GM12878 (cell line): ENCODE measurements around the gene IKZF1. TPM values are rescaled to one million over a fixed set of nuclear protein-coding genes. Genes with fewer than 3 reads are reported as not detected.

Experiments
- ATF7 ChIP-seq: fragments of 450-650 bp; IDR thresholded peaks from 2 replicates; pipeline ENCODE4 v1.6.1; 2016; ENCODE audit warnings: low read depth, mild to moderate bottlenecking
- BCL11A ChIP-seq: IDR thresholded peaks from 2 replicates; pipeline ENCODE4 v1.6.1; 2011; ENCODE audit warnings: low read depth, low read length
- BRCA1 ChIP-seq: IDR thresholded peaks from 2 replicates; pipeline ENCODE4 v1.6.1; 2011; ENCODE audit warnings: low read depth, low read length, improper control_type of control experiment
- CEBPB ChIP-seq, 2 experiments: fragments of 150-350 bp in 1 of 2; IDR thresholded peaks; 2 replicates each; pipeline ENCODE4 v1.6.1; 2012 to 2014; ENCODE audit warnings: low read depth in 2 of 2, low read length in 2 of 2, borderline replicate concordance in 1 of 2, inconsistent platforms in 1 of 2
- EGR1 ChIP-seq, 2 experiments: IDR thresholded peaks; 1 replicate in 1 of 2; 2 replicates in 1 of 2; pipeline ENCODE4 v1.6.1; 2011 to 2012; ENCODE audit warnings: low read depth in 2 of 2, low read length in 2 of 2, borderline replicate concordance in 1 of 2, mild to moderate bottlenecking in 1 of 2, moderate library complexity in 1 of 2
- EP300 ChIP-seq, 2 experiments: fragments of 150-350 bp in 1 of 2; IDR thresholded peaks; 2 replicates each; pipeline ENCODE4 v1.6.1; 2011 to 2012; ENCODE audit warnings: low read depth in 2 of 2, low read length in 2 of 2, borderline replicate concordance in 1 of 2, improper control_type of control experiment in 1 of 2, inconsistent platforms in 1 of 2; ENCODE audit not compliant: control insufficient read depth in 1 of 2
- IRF5 ChIP-seq: fragments of 450-650 bp; IDR thresholded peaks from 2 replicates; pipeline ENCODE4 v1.6.1; 2017; ENCODE audit warnings: borderline replicate concordance
- KAT2A ChIP-seq: conservative IDR thresholded peaks from 2 replicates; pipeline ENCODE4 v1.6.1; 2011; ENCODE audit warnings: low read depth, low read length; ENCODE audit not compliant: control insufficient read depth
- LARP7 ChIP-seq: fragments of 450-650 bp; IDR thresholded peaks from 2 replicates; pipeline ENCODE4 v1.6.1; 2017; ENCODE audit warnings: mild to moderate bottlenecking
- MTA2 ChIP-seq: fragments of 450-650 bp; IDR thresholded peaks from 2 replicates; pipeline ENCODE4 v1.6.1; 2016; ENCODE audit warnings: low read depth, mild to moderate bottlenecking, moderate library complexity
- MYC ChIP-seq: IDR thresholded peaks from 2 replicates; pipeline ENCODE4 v1.6.1; 2011; ENCODE audit warnings: mild to moderate bottlenecking, low read length, moderate library complexity, inconsistent platforms; ENCODE audit not compliant: insufficient read depth, insufficient replicate concordance, insufficient read length, severe bottlenecking
- NFXL1 ChIP-seq: fragments of 450-650 bp; IDR thresholded peaks from 2 replicates; pipeline ENCODE4 v1.6.1; 2017; ENCODE audit warnings: antibody characterized with exemption, mild to moderate bottlenecking, borderline replicate concordance
- NFYA ChIP-seq: IDR thresholded peaks from 2 replicates; pipeline ENCODE4 v1.6.1; 2011; ENCODE audit warnings: low read depth, mild to moderate bottlenecking, low read length, improper control_type of control experiment, borderline replicate concordance
- NKRF ChIP-seq: fragments of 450-650 bp; conservative IDR thresholded peaks from 2 replicates; pipeline ENCODE4 v1.6.1; 2017; ENCODE audit warnings: mild to moderate bottlenecking, moderate library complexity
- POLR2A ChIP-seq: IDR thresholded peaks from 2 replicates; pipeline ENCODE4 v1.6.1; 2011; ENCODE audit warnings: low read depth, mild to moderate bottlenecking, low read length
- RAD21 ChIP-seq: IDR thresholded peaks from 2 replicates; pipeline ENCODE4 v1.6.1; 2011; ENCODE audit warnings: mild to moderate bottlenecking, low read depth, low read length, moderate library complexity; ENCODE audit not compliant: insufficient read depth
- RBBP5 ChIP-seq: fragments of 200-600 bp; sonication (generic); conservative IDR thresholded peaks from 2 replicates; pipeline ENCODE4 v1.6.1; 2016
- SMAD5 ChIP-seq: IDR thresholded peaks from 2 replicates; pipeline ENCODE4 v1.6.1; 2016; ENCODE audit warnings: antibody characterized with exemption, low read depth
- SP1 ChIP-seq: IDR thresholded peaks from one replicate; pipeline ENCODE4 v1.6.1; 2011; ENCODE audit warnings: low read depth, low read length
- TARDBP ChIP-seq: IDR thresholded peaks from 2 replicates; pipeline ENCODE4 v1.6.1; 2016; ENCODE audit warnings: borderline replicate concordance
- TCF12 ChIP-seq: IDR thresholded peaks from 2 replicates; pipeline ENCODE4 v1.6.1; 2011; ENCODE audit warnings: low read depth, mild to moderate bottlenecking, low read length
- YBX1 ChIP-seq: fragments of 450-650 bp; IDR thresholded peaks from 2 replicates; pipeline ENCODE4 v1.6.1; 2016; ENCODE audit warnings: antibody characterized with exemption
- polyA plus RNA-seq, 11 experiments: library from polyadenylated mRNA; depleted of rRNA in 4 of 11; unstranded in 6 of 11; stranded (reverse) in 5 of 11; fragments of >200 nt; fragmentation: Nextera tagmentation in 4 of 11; fragmentation: Illumina TruSeq in 1 of 11; extraction: Ambion mirVana in 4 of 11; extraction: Trizol in 1 of 11; gene quantifications; 1 replicate in 1 of 11; 2 replicates in 10 of 11; pipeline versions ENCODE4 v1.2.1 to v1.2.3, GENCODE V29; 2011 to 2016; ENCODE audit warnings: inconsistent platforms in 2 of 11, missing spikeins in 2 of 11, low read depth in 1 of 11
- total RNA-seq, 4 experiments: library from RNA; depleted of rRNA in 3 of 4; stranded (reverse); fragments of >200 nt in 3 of 4; fragmentation: Illumina TruSeq in 1 of 4; extraction: Trizol in 1 of 4; gene quantifications; 2 replicates each; pipeline versions ENCODE4 v1.2.1 to v1.2.3, GENCODE V29; 2013 to 2021
- TF ChIP-seq, protein P1 (sequence below): fragments of 450-650 bp; IDR thresholded peaks from 2 replicates; pipeline ENCODE4 v1.6.1; 2017; ENCODE audit warnings: mild to moderate bottlenecking, moderate library complexity
- TF ChIP-seq, protein P2 (sequence below): IDR thresholded peaks from 2 replicates; pipeline ENCODE4 v1.6.1; 2012; ENCODE audit warnings: low read length, inconsistent platforms

Gene IKZF1
- total and polyA plus RNA-seq, 10 of the 15 experiments (the other 5 are each of a cell fraction or from before 2014, with no cell fraction given), result 27.2 to 125 (median 71.6) TPM

GRCh38 chr7:50264908-50265307 is 39.6 kb upstream of the IKZF1 start (continued):
- TF ChIP-seq, protein P1, sequence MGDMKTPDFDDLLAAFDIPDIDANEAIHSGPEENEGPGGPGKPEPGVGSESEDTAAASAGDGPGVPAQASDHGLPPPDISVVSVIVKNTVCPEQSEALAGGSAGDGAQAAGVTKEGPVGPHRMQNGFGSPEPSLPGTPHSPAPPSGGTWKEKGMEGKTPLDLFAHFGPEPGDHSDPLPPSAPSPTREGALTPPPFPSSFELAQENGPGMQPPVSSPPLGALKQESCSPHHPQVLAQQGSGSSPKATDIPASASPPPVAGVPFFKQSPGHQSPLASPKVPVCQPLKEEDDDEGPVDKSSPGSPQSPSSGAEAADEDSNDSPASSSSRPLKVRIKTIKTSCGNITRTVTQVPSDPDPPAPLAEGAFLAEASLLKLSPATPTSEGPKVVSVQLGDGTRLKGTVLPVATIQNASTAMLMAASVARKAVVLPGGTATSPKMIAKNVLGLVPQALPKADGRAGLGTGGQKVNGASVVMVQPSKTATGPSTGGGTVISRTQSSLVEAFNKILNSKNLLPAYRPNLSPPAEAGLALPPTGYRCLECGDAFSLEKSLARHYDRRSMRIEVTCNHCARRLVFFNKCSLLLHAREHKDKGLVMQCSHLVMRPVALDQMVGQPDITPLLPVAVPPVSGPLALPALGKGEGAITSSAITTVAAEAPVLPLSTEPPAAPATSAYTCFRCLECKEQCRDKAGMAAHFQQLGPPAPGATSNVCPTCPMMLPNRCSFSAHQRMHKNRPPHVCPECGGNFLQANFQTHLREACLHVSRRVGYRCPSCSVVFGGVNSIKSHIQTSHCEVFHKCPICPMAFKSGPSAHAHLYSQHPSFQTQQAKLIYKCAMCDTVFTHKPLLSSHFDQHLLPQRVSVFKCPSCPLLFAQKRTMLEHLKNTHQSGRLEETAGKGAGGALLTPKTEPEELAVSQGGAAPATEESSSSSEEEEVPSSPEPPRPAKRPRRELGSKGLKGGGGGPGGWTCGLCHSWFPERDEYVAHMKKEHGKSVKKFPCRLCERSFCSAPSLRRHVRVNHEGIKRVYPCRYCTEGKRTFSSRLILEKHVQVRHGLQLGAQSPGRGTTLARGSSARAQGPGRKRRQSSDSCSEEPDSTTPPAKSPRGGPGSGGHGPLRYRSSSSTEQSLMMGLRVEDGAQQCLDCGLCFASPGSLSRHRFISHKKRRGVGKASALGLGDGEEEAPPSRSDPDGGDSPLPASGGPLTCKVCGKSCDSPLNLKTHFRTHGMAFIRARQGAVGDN, result no peak
- TF ChIP-seq NKRF (no peak), EGR1 (IDR thresholded peaks at IDR 0.05; ENCODE audit: borderline replicate concordance in 1 of 2, low read depth in 2 of 2, low read length in 2 of 2) (no peak), EP300 (IDR thresholded peaks at IDR 0.05; ENCODE audit: borderline replicate concordance in 1 of 2, control insufficient read depth in 1 of 2, low read depth in 2 of 2, low read length in 2 of 2) (peak in 1 of 2 experiments; percentile 48; a peak in 1 of 4 replicates), YBX1 (no peak), ATF7 (0 out of 2 replicates have a peak, but pooled peaks have one; percentile 12), MTA2 (peak; percentile 52), BCL11A (no peak), SMAD5 (no peak), TARDBP (no peak), POLR2A (no peak), BRCA1 (no peak), NFXL1 (no peak), CEBPB (IDR thresholded peaks at IDR 0.05; ENCODE audit: borderline replicate concordance in 1 of 2, low read depth in 2 of 2, low read length in 2 of 2) (no peak), IRF5 (no peak), KAT2A (no peak), MYC (no peak), NFYA (no peak), TCF12 (no peak), RAD21 (0 out of 2 replicates have a peak, but pooled peaks have one; percentile 0), RBBP5 (no peak), SP1 (no peak), LARP7 (no peak)
- TF ChIP-seq, protein P2, sequence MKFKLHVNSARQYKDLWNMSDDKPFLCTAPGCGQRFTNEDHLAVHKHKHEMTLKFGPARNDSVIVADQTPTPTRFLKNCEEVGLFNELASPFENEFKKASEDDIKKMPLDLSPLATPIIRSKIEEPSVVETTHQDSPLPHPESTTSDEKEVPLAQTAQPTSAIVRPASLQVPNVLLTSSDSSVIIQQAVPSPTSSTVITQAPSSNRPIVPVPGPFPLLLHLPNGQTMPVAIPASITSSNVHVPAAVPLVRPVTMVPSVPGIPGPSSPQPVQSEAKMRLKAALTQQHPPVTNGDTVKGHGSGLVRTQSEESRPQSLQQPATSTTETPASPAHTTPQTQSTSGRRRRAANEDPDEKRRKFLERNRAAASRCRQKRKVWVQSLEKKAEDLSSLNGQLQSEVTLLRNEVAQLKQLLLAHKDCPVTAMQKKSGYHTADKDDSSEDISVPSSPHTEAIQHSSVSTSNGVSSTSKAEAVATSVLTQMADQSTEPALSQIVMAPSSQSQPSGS, result peak; percentile 81; the same call in 1 of the 2 replicates
